AG04450 (cell line): Measurements from ENCODE around the gene DHCR7. TPM values are rescaled to one million over a fixed set of nuclear protein-coding genes. Genes with fewer than 3 reads are reported as not detected.

Source experiments
- CTCF ChIA-PET: fragments of 300-600, 350-600 bp; formaldehyde crosslinking; extraction: SDS; loops from one replicate; lab custom pipeline; 2022; ENCODE audit warnings: antibody characterized with exemption, inconsistent platforms; lab: Charles Lee
- POLR2A ChIA-PET: fragments of 350-600 bp; formaldehyde crosslinking; extraction: SDS; loops from one replicate; lab custom pipeline; 2021; ENCODE audit warnings: antibody characterized with exemption, inconsistent platforms; lab: Yijun Ruan, JAX
- DNase-seq: peaks from one replicate; pipeline ENCODE4 v3.0.0-alpha.2; 2011; ENCODE audit warnings: low read depth, low spot score
- H3K27ac ChIP-seq: one replicate; pipeline ENCODE4 v1.5.1; 2012; ENCODE audit warnings: low read depth, low read length, control low read depth
- H3K27me3 ChIP-seq: one replicate; pipeline ENCODE4 v1.6.0; 2012; ENCODE audit warnings: low read length; ENCODE audit not compliant: control insufficient read depth, insufficient read depth
- H3K4me3 ChIP-seq: 2 replicates; pipeline ENCODE4 v1.5.1; 2011; ENCODE audit warnings: mild to moderate bottlenecking, low read depth, low read length, control low read depth
- H3K9me3 ChIP-seq: 2 replicates; pipeline ENCODE4 v1.5.1; 2012; ENCODE audit warnings: low read length; ENCODE audit not compliant: control insufficient read depth, insufficient read depth
- polyA plus RNA-seq: library from polyadenylated mRNA; depleted of rRNA; stranded (reverse); fragments of >200 nt; gene quantifications from 2 replicates; pipeline ENCODE4 v1.2.3, GENCODE V29; 2011
- TF ChIP-seq, protein P1 (sequence below): IDR thresholded peaks from 2 replicates; pipeline ENCODE4 v1.5.1; 2011; ENCODE audit warnings: low read depth, low read length, control low read depth, inconsistent platforms

The DHCR7 gene
- polyA plus RNA-seq, 1 experiment = 40.2 TPM

DNA sequence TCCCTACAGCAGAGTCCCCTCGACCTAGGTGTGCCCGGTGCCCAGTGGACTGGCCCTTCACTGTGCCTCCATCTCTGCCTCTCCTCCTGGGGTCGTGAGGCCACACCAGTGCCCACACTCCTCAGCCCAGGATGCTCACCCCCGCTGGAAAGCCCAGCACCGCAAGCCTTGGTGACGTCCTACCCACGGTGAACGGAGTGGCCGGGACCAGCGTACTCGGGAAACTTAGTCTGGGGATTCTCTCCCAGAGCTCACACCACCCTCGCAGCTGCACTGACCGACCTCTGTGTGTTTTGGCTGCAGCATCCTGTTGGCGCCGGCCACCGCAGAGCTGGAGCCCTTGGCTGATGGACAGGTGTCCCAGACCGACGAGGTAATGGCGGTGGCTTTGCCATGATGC is 43.3 kb upstream of the DHCR7 start:
- ChIA-PET CTCF (no interaction called here), POLR2A (no interaction called here)
- Histone ChIP-seq H3K27me3 (no peaks in the 10 kb centered on the region), H3K4me3 (no peak overlapping the region), H3K27ac (no peak overlapping the region), H3K9me3 (no peaks in the 10 kb centered on the region; the same call in 1 of the 2 replicates)
- DNase-seq = no peak
- TF ChIP-seq, protein P1, sequence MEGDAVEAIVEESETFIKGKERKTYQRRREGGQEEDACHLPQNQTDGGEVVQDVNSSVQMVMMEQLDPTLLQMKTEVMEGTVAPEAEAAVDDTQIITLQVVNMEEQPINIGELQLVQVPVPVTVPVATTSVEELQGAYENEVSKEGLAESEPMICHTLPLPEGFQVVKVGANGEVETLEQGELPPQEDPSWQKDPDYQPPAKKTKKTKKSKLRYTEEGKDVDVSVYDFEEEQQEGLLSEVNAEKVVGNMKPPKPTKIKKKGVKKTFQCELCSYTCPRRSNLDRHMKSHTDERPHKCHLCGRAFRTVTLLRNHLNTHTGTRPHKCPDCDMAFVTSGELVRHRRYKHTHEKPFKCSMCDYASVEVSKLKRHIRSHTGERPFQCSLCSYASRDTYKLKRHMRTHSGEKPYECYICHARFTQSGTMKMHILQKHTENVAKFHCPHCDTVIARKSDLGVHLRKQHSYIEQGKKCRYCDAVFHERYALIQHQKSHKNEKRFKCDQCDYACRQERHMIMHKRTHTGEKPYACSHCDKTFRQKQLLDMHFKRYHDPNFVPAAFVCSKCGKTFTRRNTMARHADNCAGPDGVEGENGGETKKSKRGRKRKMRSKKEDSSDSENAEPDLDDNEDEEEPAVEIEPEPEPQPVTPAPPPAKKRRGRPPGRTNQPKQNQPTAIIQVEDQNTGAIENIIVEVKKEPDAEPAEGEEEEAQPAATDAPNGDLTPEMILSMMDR = no peak

DNA sequence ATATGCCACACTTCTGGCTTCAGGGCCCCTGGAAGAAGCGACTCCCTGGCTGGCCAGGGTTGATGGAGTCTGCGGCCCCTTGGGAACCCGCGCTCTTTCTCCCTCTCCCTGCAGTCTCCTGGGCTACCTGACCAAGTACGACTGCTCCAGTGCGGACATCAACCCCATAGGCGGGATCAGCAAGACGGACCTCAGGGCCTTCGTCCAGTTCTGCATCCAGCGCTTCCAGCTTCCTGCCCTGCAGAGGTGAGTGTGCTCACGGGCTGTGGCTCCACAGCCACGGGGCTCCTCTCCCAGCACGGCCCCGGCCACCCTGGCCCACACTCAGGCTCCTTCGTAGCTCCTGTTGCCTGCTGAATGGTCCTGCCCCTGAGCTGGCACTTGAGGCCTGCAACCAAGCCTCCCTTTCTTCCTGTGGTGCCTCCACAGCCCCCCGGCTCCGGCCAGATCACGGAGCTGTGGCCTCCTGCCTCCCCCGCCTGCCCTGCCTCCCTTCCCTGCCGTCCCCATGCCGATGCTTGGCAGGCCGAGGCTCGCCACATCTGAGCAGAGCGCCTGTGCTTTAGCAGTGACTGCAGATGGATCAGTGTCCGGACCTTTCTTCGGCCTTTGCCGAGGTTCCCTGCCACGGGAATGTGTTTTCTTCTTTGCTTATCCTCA is 42.7 kb upstream of the DHCR7 start:
- ChIA-PET POLR2A (no interaction called here), CTCF (no interaction called here)
- Histone ChIP-seq H3K27ac (no peak overlapping the region), H3K9me3 (no peaks in the 10 kb centered on the region), H3K4me3 (no peak overlapping the region), H3K27me3 (no peaks in the 10 kb centered on the region)
- TF ChIP-seq, protein P1 = no peak
- no peak for DNase-seq

DNA sequence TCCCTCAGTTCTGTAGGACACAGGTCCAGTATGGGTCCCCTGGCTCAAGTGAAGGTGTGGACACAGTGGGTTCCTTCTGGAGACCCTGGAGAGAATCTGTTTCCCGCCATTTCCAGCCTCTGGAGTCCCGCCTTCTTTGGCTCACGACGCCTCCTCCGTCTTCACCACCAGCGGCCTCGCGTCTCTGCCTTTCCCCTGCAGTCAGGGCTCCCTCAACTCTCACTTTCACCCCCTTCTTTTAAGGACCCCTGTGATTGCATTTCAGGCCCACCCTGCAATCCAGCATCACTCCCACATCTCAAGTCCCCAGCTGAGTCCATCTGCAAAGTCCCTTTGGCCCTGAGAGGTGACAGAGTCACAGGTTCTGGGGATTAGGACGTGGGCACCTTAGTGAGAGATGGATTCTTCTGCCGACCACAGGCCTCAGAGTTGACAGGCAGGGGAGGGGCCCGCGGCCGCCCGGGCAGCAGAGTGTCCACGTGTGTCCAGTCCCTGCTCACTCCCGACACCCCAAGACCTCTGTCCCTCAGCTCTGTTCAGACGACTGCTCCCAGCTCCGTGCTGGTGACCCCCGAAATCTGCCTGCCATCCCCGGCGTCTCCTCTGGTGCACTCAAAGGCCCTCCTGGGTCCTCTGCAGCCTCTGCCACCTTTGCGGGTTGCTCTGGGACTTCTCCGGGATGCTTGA is 42.0 kb upstream of the DHCR7 start:
- ChIA-PET CTCF (no interaction called here), POLR2A (no interaction called here)
- no peaks in the 10 kb centered on the region for H3K9me3 ChIP-seq
- H3K27me3 ChIP-seq = no peaks in the 10 kb centered on the region
- TF ChIP-seq, protein P1 = no peak
- no peak for DNase-seq
- no peak overlapping the region for H3K4me3 ChIP-seq
- H3K27ac ChIP-seq = no peak overlapping the region

DNA sequence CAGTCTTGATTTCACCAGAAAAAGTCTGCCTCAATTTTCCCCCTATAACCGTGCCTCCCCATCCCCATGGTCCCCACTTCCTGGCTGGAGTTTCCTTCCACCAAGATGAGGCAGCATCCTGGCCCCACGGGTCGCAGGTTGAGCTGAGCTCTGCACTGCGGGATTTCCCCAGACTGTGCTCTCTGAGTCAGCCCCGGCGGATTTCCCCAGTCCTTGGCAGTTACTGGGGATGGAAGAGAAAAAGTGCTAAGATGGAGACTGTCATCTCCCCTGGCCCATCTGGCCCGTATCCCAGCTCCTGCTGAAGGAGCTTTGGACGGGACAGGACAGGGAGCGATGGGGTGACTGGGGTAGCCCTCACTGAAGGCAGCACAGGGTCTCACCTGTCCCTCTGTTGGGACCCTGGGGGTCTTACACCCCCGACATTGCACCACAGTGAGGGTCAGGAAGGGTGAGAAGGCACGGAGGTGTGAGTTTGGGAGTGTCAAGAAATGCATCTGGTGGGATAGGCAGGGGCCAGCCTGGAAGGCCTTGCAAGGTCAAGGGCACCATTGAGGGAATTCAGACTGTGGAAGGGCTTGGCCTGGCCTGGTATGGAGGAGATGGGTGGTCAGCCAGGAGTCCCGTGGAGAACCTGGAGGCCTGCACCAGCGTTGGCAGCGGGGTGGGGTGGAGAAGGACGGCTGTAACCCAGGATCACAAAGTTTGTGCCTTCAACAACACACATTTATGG is 41.3 kb upstream of the DHCR7 start:
- Histone ChIP-seq H3K27me3 (no peaks in the 10 kb centered on the region), H3K4me3 (no peak overlapping the region), H3K27ac (peak overlapping the region; percentile 11), H3K9me3 (no peaks in the 10 kb centered on the region)
- DNase-seq = peak; percentile 13
- ChIA-PET CTCF (no interaction called here), POLR2A (interaction anchor here (1.2 kb wide), 1 partner anchor 37 kb away, joined by 7 read pairs; the partner anchor contains the start of gene NADSYN1)
- TF ChIP-seq, protein P1 = no peak
